ENCODE data around the gene MAB21L3. TPM values are rescaled to one million over a fixed set of nuclear protein-coding genes. Genes with fewer than 3 reads are reported as not detected.

MAB21L3 gene
- total and polyA plus RNA-seq, 2 of the 13 experiments (the other 11 are each of a cell fraction or from before 2014, with no cell fraction given) = 0.55 to 4.1 TPM

DNA sequence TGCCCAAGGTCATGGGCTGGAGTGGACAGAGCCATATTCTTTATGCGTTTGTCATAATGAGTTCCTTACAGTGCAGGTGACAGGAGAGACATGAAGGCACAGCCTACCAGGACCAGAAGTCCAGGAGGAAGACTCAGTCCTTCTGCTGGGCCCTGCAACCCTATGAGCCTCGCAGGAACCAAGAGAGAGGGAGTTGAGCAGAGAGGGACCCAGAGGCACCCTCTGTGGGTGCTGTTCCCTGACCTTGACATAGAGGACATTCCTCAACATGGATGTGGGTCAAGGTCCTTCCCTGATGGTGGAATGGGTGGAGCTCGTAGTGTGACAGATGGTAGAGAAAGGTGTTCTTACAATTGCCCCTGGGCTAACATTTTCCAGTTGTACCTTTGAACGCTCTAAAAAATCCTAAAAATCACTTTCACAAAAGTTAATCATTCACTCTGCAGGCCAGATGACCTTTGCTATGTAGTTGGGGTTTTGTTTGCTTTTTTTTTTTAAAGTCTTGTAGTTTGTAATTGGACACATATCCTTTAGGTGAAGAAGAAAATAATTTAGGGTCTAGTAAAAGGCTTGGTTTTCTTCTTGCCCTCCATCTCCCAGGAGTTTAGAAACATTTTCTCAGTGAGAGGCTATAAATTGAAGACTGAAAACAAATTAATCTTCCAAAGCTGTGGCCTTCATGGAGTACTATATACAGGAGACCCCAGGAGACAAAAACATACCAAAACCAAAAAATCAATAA, 41.9 kb downstream of the MAB21L3 start (continued):
- TF ChIP-seq, protein P1, sequence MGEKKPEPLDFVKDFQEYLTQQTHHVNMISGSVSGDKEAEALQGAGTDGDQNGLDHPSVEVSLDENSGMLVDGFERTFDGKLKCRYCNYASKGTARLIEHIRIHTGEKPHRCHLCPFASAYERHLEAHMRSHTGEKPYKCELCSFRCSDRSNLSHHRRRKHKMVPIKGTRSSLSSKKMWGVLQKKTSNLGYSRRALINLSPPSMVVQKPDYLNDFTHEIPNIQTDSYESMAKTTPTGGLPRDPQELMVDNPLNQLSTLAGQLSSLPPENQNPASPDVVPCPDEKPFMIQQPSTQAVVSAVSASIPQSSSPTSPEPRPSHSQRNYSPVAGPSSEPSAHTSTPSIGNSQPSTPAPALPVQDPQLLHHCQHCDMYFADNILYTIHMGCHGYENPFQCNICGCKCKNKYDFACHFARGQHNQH (CRISPR knock-in tag; IDR thresholded peaks at IDR 0.05) = peak; percentile 88
- 0 out of 2 replicates have a peak, but pooled peaks have one; percentile 46 for TF ChIP-seq CBFB (CRISPR knock-in tag; IDR thresholded peaks at IDR 0.05)
- TF ChIP-seq RXRB (CRISPR knock-in tag; IDR thresholded peaks at IDR 0.05; ENCODE audit: borderline replicate concordance) = peak; percentile 96
- no peak for TF ChIP-seq ZNF484 (CRISPR knock-in tag; IDR thresholded peaks at IDR 0.05; ENCODE audit: borderline replicate concordance, low read depth)
- TF ChIP-seq ADNP (CRISPR knock-in tag; IDR thresholded peaks at IDR 0.05) = no peak
- TF ChIP-seq ATF6 (CRISPR knock-in tag; conservative IDR thresholded peaks at IDR 0.05) = no peak
- peak; percentile 93 for TF ChIP-seq ZEB1 (IDR thresholded peaks at IDR 0.05; ENCODE audit: insufficient replicate concordance, low read depth)
- 0 out of 2 replicates have a peak, but pooled peaks have one; percentile 34 for TF ChIP-seq MIER2 (CRISPR knock-in tag; IDR thresholded peaks at IDR 0.05)
- TF ChIP-seq REPIN1 (CRISPR knock-in tag; IDR thresholded peaks at IDR 0.05; ENCODE audit: borderline replicate concordance, low read depth) = peak; percentile 35; the same call in 1 of the 2 replicates
- no peak for TF ChIP-seq PTBP1 (IDR thresholded peaks at IDR 0.05; ENCODE audit: low read depth, low read length, poor library complexity, severe bottlenecking)
- TF ChIP-seq, protein P2, sequence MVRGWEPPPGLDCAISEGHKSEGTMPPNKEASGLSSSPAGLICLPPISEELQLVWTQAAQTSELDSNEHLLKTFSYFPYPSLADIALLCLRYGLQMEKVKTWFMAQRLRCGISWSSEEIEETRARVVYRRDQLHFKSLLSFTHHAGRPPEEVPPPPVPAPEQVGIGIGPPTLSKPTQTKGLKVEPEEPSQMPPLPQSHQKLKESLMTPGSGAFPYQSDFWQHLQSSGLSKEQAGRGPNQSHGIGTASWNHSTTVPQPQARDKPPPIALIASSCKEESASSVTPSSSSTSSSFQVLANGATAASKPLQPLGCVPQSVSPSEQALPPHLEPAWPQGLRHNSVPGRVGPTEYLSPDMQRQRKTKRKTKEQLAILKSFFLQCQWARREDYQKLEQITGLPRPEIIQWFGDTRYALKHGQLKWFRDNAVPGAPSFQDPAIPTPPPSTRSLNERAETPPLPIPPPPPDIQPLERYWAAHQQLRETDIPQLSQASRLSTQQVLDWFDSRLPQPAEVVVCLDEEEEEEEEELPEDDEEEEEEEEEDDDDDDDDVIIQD (CRISPR knock-in tag; IDR thresholded peaks at IDR 0.05; ENCODE audit: low read depth) = peak; percentile 47; the same call in 1 of the 2 replicates
- TF ChIP-seq, protein P3, sequence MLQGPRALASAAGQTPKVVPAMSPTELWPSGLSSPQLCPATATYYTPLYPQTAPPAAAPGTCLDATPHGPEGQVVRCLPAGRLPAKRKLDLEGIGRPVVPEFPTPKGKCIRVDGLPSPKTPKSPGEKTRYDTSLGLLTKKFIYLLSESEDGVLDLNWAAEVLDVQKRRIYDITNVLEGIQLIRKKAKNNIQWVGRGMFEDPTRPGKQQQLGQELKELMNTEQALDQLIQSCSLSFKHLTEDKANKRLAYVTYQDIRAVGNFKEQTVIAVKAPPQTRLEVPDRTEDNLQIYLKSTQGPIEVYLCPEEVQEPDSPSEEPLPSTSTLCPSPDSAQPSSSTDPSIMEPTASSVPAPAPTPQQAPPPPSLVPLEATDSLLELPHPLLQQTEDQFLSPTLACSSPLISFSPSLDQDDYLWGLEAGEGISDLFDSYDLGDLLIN (CRISPR knock-in tag; IDR thresholded peaks at IDR 0.05; ENCODE audit: borderline replicate concordance) = peak; percentile 63; the same call in 1 of the 2 replicates
- peak; percentile 32; the same call in 1 of the 2 replicates for TF ChIP-seq ZNF205 (CRISPR knock-in tag; IDR thresholded peaks at IDR 0.05)
- 0 out of 4 replicates have a peak, but pooled peaks of 1 of the 2 experiments have one; percentile 28 for TF ChIP-seq POLR2A (IDR thresholded peaks at IDR 0.05; ENCODE audit: insufficient read depth in 1 of 2, low read depth in 2 of 2, low read length in 2 of 2)
- TF ChIP-seq TRIM24 (CRISPR knock-in tag; IDR thresholded peaks at IDR 0.05) = no peak
- peak; percentile 77 for TF ChIP-seq SAP130 (CRISPR knock-in tag; IDR thresholded peaks at IDR 0.05; ENCODE audit: low read depth)
- TF ChIP-seq, protein P4, sequence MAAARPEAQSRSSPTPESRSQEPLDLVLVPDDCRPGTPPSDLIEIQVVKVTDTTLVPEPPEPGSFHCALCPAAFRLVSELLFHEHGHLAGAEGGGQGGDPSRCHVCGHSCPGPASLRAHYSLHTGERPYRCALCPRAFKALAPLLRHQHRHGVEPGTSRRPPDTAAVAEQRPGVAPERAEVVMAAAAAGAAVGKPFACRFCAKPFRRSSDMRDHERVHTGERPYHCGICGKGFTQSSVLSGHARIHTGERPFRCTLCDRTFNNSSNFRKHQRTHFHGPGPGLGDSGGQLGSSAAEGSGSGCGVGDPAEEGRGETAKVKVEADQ (CRISPR knock-in tag; IDR thresholded peaks at IDR 0.05; ENCODE audit: borderline replicate concordance) = no peak
- TF ChIP-seq TGIF2 (CRISPR knock-in tag; IDR thresholded peaks at IDR 0.05) = peak; percentile 89
- TF ChIP-seq NCOA2 (CRISPR knock-in tag; IDR thresholded peaks at IDR 0.05) = peak; percentile 90
- TF ChIP-seq DNMT3B (CRISPR knock-in tag; conservative IDR thresholded peaks at IDR 0.05) = 0 out of 2 replicates have a peak, but pooled peaks have one; percentile 75
- peak; percentile 87 for TF ChIP-seq HNF4G (IDR thresholded peaks at IDR 0.05; ENCODE audit: borderline replicate concordance, low read depth, low read length)
- peak; percentile 85; the same call in 1 of the 2 replicates for TF ChIP-seq HNF4G (CRISPR knock-in tag; IDR thresholded peaks at IDR 0.05; ENCODE audit: borderline replicate concordance, low read depth)
- TF ChIP-seq ZFP1 (CRISPR knock-in tag; IDR thresholded peaks at IDR 0.05) = 0 out of 2 replicates have a peak, but pooled peaks have one; percentile 26
- TF ChIP-seq CEBPG (CRISPR knock-in tag; IDR thresholded peaks at IDR 0.05) = peak; percentile 7; the same call in 1 of the 2 replicates
